Prostate gland (tissue), 2 donors: ENCODE data around the gene ACOX1. TPM values are rescaled to one million over a fixed set of nuclear protein-coding genes. Genes with fewer than 3 reads are reported as not detected.

Source experiments
- DNase-seq: peaks from one replicate; pipeline ENCODE4 v3.0.0-alpha.2; 2019; ENCODE audit warnings: low spot score
- H3K27ac ChIP-seq, 2 donors: fragments of 200-600 bp; sonication (generic); 2 replicates each; pipeline ENCODE4 v1.5.1; 2017 to 2019
- H3K27me3 ChIP-seq: fragments of 200-600 bp; sonication (generic); replicated peaks from 2 replicates; pipeline ENCODE4 v1.5.1; 2019; ENCODE audit not compliant: insufficient read depth
- H3K36me3 ChIP-seq, 2 donors: fragments of 200-600 bp; sonication (generic); 1 replicate in 1 of 2; 2 replicates in 1 of 2; pipeline versions ENCODE4 v1.5.1 to v1.8.1; 2017 to 2019
- H3K4me1 ChIP-seq: fragments of 200-600 bp; sonication (generic); replicated peaks from 2 replicates; pipeline ENCODE4 v1.5.1; 2019
- H3K4me3 ChIP-seq, 2 donors: fragments of 200-600 bp; sonication (generic); 2 replicates each; pipeline ENCODE4 v1.5.1; 2017 to 2019
- H3K9me3 ChIP-seq: fragments of 200-600 bp; sonication (generic); 2 replicates; pipeline ENCODE4 v1.5.1; 2017
- POLR2A ChIP-seq: fragments of 450-650 bp; IDR thresholded peaks from one replicate; pipeline ENCODE4 v1.6.1; 2016; ENCODE audit warnings: antibody characterized with exemption, mild to moderate bottlenecking
- POLR2AphosphoS5 ChIP-seq: sonication (generic); formaldehyde crosslinking; IDR thresholded peaks from one replicate; pipeline ENCODE4 v1.6.1; 2017; ENCODE audit warnings: antibody characterized with exemption
- WGBS: methylation state at CpG from one replicate; pipeline ENCODE4 v1.1.5; 2018; 5-methylcytosine and 5-hydroxymethylcytosine counted together
- intact Hi-C: fragments of 100-400 bp; cut with DNase I; formaldehyde crosslinking; loops from one replicate; pipeline ENCODE4 v1.14.2; 2022
- total RNA-seq, 2 donors: library from RNA; depleted of rRNA; stranded (reverse); fragments of >200 nt; gene quantifications; one replicate each; pipeline ENCODE4 v1.1.0, GENCODE V29; 2016
- TF ChIP-seq, protein P1 (sequence below), 4 experiments: fragments of 200-600 bp in 2 of 4; fragments of 450-650 bp in 2 of 4; sonication (generic) in 2 of 4; IDR thresholded peaks; 1 replicate in 3 of 4; 2 replicates in 1 of 4; pipeline ENCODE4 v1.5.1; 2016 to 2019; ENCODE audit warnings: antibody characterized with exemption in 4 of 4, mild to moderate bottlenecking in 2 of 4, moderate library complexity in 2 of 4

Gene ACOX1
- total RNA-seq, 2 donors from 2014 or later, result 75.5 to 79.0 TPM

DNA sequence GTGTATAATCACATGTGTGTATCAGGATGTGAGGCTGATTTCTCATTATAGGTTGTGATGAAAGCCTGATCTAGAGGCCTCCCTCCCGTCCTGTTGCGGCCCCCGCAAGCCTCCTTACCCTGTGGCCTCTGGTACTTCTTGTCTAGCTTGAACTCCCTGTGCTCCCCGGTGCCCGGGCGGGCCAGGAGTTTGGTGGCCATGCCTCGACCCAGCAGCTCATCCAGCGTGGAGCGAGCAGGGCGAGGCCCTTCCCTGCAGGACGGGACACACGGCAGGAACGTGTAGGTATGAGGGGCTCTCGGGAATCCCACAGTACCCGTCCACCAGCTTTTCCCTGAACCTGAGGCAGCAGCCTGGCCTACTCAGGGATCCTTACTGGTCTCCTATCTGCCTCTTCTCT is 53.1 kb downstream of the ACOX1 start:
- no peak overlapping the region for H3K27ac ChIP-seq
- H3K36me3 ChIP-seq, result no peaks in the 10 kb centered on the region
- no peaks in the 10 kb centered on the region for H3K4me1 ChIP-seq
- intact Hi-C loops, result no loop called here
- DNase-seq, result no peak
- H3K9me3 ChIP-seq, result no peaks in the 10 kb centered on the region
- TF ChIP-seq POLR2A (no peak), POLR2AphosphoS5 (no peak)
- TF ChIP-seq, protein P1, sequence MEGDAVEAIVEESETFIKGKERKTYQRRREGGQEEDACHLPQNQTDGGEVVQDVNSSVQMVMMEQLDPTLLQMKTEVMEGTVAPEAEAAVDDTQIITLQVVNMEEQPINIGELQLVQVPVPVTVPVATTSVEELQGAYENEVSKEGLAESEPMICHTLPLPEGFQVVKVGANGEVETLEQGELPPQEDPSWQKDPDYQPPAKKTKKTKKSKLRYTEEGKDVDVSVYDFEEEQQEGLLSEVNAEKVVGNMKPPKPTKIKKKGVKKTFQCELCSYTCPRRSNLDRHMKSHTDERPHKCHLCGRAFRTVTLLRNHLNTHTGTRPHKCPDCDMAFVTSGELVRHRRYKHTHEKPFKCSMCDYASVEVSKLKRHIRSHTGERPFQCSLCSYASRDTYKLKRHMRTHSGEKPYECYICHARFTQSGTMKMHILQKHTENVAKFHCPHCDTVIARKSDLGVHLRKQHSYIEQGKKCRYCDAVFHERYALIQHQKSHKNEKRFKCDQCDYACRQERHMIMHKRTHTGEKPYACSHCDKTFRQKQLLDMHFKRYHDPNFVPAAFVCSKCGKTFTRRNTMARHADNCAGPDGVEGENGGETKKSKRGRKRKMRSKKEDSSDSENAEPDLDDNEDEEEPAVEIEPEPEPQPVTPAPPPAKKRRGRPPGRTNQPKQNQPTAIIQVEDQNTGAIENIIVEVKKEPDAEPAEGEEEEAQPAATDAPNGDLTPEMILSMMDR (IDR thresholded peaks at IDR 0.05), result no peak
- no peak overlapping the region for H3K4me3 ChIP-seq
- 91% methylated on average over 15 of the region's 15 CpGs for WGBS
- H3K27me3 ChIP-seq, result no peaks in the 10 kb centered on the region

DNA sequence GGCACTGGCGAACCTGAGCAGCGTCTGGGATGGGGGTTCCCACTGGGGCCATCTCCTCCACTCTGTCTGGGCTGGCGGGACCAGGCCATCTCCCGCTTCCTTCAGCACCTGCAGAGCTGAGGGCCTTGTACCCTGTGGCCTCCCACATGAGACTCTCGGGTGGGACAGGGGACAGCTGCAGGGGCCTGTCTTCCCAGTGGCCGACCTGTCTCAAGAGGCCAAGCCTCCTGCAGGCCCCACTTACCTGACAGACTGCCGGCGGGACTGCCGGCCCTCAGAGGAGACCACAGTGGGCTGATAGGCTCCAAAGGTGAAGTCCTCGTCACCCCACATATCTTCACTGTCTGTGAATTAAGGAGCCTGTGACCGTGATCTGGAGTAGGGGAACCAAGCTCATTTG is 53.9 kb downstream of the ACOX1 start:
- Histone ChIP-seq H3K4me3 (no peak overlapping the region), H3K27ac (no peak overlapping the region), H3K36me3 (no peaks in the 10 kb centered on the region), H3K27me3 (no peaks in the 10 kb centered on the region), H3K9me3 (no peaks in the 10 kb centered on the region), H3K4me1 (no peaks in the 10 kb centered on the region)
- DNase-seq, result no peak
- intact Hi-C loops, result no loop called here
- 96% methylated on average over 11 of the region's 11 CpGs for WGBS
- TF ChIP-seq POLR2AphosphoS5, result no peak
- TF ChIP-seq POLR2A, result no peak
- TF ChIP-seq, protein P1 (IDR thresholded peaks at IDR 0.05), result no peak

DNA sequence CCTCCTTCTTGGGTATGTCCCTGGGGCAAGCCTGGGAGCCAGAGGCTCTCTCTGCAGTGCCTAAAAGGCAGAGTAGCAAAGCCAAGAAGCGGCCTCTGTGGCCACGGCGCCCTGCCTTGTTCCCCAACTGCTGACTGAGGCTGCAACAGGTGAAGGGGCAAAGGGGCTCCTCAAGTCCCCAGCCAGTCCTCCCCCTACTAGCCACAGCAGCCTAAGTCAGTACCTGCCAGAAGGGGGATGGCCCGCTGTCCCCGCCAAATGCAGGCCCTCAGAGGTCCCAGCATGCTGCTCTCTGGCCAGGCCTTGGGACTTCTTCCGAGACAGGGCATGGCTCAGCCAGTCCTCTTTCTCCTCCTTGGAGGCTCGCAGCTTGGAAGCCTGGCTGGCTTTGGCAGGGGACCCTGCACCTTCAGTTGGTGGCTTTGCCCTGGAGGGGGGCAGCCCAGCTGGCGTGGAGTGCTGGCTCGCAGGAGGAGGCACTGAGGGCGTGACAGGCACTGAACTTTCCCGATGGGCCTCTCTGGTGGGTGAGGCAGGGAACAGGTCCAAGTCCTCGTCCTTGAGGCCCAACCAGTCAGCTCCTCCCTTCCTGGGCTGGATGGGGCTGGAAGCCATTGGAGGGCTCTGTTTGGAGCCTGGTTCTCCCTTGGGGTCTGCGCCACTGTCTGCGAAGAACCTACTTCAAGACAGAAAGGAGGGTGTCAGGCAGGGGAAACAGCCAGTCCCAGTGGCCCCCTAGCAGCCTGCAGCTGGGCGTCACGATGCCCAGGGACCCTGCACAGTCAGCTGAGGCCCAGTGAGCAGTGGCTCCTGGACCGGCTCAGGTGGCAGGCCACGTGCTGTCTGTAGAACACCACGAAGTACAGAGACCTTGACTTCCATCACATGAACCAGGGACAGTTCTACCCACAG is 55.7 kb downstream of the ACOX1 start:
- Histone ChIP-seq H3K36me3 (no peaks in the 10 kb centered on the region), H3K27ac (no peak overlapping the region), H3K9me3 (no peaks in the 10 kb centered on the region), H3K4me3 (no peak overlapping the region), H3K4me1 (no peaks in the 10 kb centered on the region), H3K27me3 (no peaks in the 10 kb centered on the region)
- no peak for DNase-seq
- intact Hi-C loops, result no loop called here
- 71% methylated on average over 17 of the region's 19 CpGs for WGBS
- TF ChIP-seq POLR2A (no peak), POLR2AphosphoS5 (no peak)
- TF ChIP-seq, protein P1 (IDR thresholded peaks at IDR 0.05), result no peak

DNA sequence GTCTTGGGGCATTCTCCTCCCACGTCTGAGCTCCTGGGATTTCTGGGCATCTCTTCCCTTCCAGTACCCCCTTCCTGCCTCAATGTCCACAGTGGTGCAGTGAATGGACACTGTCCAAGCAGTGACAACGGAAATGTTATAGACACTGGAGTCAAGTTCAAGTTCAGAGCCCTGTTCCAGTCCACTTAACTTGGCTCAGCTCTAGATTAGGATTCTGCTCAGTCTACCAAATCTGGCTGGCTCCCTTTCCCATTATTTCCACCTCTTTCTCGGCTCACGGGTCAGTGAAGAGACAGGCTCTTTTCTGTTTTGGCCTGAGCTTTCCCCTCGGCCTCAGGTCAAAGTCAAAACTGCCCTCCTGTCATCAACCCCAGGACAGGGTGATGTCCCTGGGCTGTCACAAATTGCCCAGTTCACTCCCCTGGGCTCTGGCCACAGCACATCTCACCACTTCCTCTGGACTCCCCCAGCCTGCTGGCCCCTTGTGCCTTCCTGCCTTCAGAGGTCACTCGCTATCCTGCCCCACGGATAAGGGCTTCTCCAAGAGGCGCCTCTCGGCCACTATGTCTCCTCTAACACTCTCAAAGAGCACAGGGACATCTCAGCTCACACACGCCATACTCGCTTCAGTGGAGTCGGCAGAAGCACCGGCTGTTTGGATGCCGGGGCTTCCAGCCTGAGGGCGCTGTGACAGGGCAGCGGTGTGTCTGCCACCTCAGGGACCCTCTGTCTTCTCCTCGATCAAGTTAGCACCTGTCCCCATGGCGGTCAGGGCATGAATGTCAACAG is 56.6 kb downstream of the ACOX1 start:
- H3K9me3 ChIP-seq, result no peaks in the 10 kb centered on the region
- WGBS, result 86% methylated on average over 18 of the region's 18 CpGs
- no peak for DNase-seq
- H3K4me3 ChIP-seq, result no peak overlapping the region
- no peaks in the 10 kb centered on the region for H3K27me3 ChIP-seq
- no peaks in the 10 kb centered on the region for H3K36me3 ChIP-seq
- H3K4me1 ChIP-seq, result no peaks in the 10 kb centered on the region
- TF ChIP-seq, protein P1 (IDR thresholded peaks at IDR 0.05), result no peak
- TF ChIP-seq POLR2A, result no peak
- TF ChIP-seq POLR2AphosphoS5, result no peak
- intact Hi-C loops, result no loop called here
- no peak overlapping the region for H3K27ac ChIP-seq
